ENCODE data around the gene NPEPL1. TPM values are rescaled to one million over a fixed set of nuclear protein-coding genes. Genes with fewer than 3 reads are reported as not detected.

The NPEPL1 gene
- total and polyA plus RNA-seq, 7 donors = 10.6 to 65.1 (median 26.5) TPM

- peak; percentile 61 for DNase-seq
- 92 to 94% methylated on average over 21 of the region's 21 CpGs for WGBS, 2 donors
- intact Hi-C loops (cut with DNase I) = no loop called here
Observed at GRCh38 chr20:58697201-58697866, 4.7 kb downstream of the NPEPL1 start.

DNA sequence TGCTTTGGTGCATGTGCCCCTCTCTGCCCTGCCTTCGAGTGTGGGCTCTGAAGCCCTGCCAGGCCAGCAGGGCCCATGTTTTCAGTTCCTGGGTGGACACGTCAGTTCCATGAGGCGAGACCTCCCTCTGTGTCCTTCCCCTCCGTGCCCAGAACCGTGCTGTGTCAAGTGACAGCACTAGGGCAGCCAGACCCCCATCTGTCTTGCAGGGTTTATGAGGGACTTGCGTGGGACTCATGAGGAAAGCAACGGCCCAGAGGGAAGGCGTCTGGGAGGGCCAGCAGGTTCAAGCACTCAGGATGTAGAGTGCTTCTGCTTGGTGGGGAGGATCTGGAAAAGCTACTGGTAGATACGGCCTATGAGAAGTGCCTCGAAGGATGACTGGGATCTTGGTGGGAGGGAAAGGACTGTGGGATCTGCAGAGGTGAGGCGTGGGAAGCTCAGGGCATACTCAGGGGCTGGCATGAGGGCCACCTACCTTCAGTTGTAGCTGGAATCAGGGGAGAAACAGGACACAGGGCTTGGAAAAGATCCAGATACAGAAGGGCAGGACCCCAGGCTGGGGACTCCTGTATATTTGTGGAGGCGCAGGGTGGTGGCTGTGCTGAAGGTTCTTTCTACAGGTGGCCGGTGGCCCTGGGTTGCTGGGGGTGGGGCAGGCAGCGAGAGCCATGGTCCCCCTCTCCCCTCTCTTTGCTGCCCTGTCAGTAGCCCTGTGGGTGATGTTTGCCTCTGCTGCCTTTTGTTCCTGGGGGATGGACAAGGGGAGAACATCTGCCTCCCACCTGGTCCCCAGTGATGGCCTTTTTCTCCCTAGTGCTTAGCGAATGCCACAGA is 5.5 kb downstream of the NPEPL1 start:
- H3K36me3 ChIP-seq = peaks cover 24 to 79% (median 38%) of the 10 kb centered on the region in 4 donors

More at GRCh38 chr20:58697201-58697866, 4.7 kb downstream of the NPEPL1 start:
- TF ChIP-seq POLR2A (IDR thresholded peaks at IDR 0.05) (no peak), EP300 (IDR thresholded peaks at IDR 0.05) (no peak), POLR2AphosphoS5 (IDR thresholded peaks at IDR 0.05) (no peak)
- TF ChIP-seq, protein P1, sequence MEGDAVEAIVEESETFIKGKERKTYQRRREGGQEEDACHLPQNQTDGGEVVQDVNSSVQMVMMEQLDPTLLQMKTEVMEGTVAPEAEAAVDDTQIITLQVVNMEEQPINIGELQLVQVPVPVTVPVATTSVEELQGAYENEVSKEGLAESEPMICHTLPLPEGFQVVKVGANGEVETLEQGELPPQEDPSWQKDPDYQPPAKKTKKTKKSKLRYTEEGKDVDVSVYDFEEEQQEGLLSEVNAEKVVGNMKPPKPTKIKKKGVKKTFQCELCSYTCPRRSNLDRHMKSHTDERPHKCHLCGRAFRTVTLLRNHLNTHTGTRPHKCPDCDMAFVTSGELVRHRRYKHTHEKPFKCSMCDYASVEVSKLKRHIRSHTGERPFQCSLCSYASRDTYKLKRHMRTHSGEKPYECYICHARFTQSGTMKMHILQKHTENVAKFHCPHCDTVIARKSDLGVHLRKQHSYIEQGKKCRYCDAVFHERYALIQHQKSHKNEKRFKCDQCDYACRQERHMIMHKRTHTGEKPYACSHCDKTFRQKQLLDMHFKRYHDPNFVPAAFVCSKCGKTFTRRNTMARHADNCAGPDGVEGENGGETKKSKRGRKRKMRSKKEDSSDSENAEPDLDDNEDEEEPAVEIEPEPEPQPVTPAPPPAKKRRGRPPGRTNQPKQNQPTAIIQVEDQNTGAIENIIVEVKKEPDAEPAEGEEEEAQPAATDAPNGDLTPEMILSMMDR (IDR thresholded peaks at IDR 0.05) = no peak
- H3K27ac ChIP-seq = no peak overlapping the region
- no peak overlapping the region for H3K4me3 ChIP-seq
- H3K9me3 ChIP-seq = no peaks in the 10 kb centered on the region
- peaks cover 24 to 71% (median 36%) of the 10 kb centered on the region in 4 donors for H3K36me3 ChIP-seq
- no peaks in the 10 kb centered on the region for H3K27me3 ChIP-seq
- H3K4me1 ChIP-seq = peaks cover 0 to 20% (median 19%) of the 10 kb centered on the region in 4 donors

GRCh38 chr20:58698741-58699622 is 6.4 kb downstream of the NPEPL1 start:
- WGBS, 2 donors = 88 to 90% methylated on average over 27 of the region's 27 CpGs
- TF ChIP-seq POLR2A (IDR thresholded peaks at IDR 0.05) (no peak), POLR2AphosphoS5 (IDR thresholded peaks at IDR 0.05) (no peak), EP300 (IDR thresholded peaks at IDR 0.05) (no peak)
- TF ChIP-seq, protein P1 (IDR thresholded peaks at IDR 0.05) = no peak
- no peaks in the 10 kb centered on the region for H3K9me3 ChIP-seq
- DNase-seq = peak; percentile 78
- intact Hi-C loops (cut with DNase I) = no loop called here
- H3K27me3 ChIP-seq = no peaks in the 10 kb centered on the region
- H3K4me3 ChIP-seq = no peak overlapping the region
- H3K36me3 ChIP-seq = peaks cover 31 to 88% (median 42%) of the 10 kb centered on the region in 4 donors
- peak overlapping the region; percentile 19 to 55 (median 42) for H3K27ac ChIP-seq
- peaks cover 0 to 9% (median 9%) of the 10 kb centered on the region in 4 donors for H3K4me1 ChIP-seq

More for the DNA sequence above, 5.5 kb downstream of the NPEPL1 start:
- Histone ChIP-seq H3K27ac (peak overlapping the region; percentile 14 to 55 (median 42)), H3K27me3 (no peaks in the 10 kb centered on the region), H3K9me3 (no peaks in the 10 kb centered on the region), H3K4me1 (peaks cover 0 to 18% (median 18%) of the 10 kb centered on the region in 4 donors), H3K4me3 (no peak overlapping the region)
- WGBS, 2 donors = 94 to 96% methylated on average over 15 of the region's 15 CpGs
- intact Hi-C loops (cut with DNase I) = no loop called here
- TF ChIP-seq, protein P1 (IDR thresholded peaks at IDR 0.05) = no peak
- TF ChIP-seq EP300 (IDR thresholded peaks at IDR 0.05) (no peak), POLR2AphosphoS5 (IDR thresholded peaks at IDR 0.05) (no peak), POLR2A (IDR thresholded peaks at IDR 0.05) (no peak)
- peak; percentile 60 for DNase-seq

GRCh38 chr20:58699623-58700107 is 7.1 kb downstream of the NPEPL1 start:
- H3K27me3 ChIP-seq = no peaks in the 10 kb centered on the region
- TF ChIP-seq POLR2AphosphoS5 (IDR thresholded peaks at IDR 0.05) (no peak), EP300 (IDR thresholded peaks at IDR 0.05) (no peak), POLR2A (IDR thresholded peaks at IDR 0.05) (no peak)
- TF ChIP-seq, protein P1 (IDR thresholded peaks at IDR 0.05) = no peak
- peaks cover 0 to 3% (median 2%) of the 10 kb centered on the region in 4 donors for H3K4me1 ChIP-seq
- DNase-seq = peak; percentile 60
- peaks cover 33 to 95% (median 46%) of the 10 kb centered on the region in 4 donors for H3K36me3 ChIP-seq
- no peak overlapping the region for H3K4me3 ChIP-seq
- 91 to 96% methylated on average over 9 of the region's 9 CpGs for WGBS, 2 donors
- no peaks in the 10 kb centered on the region for H3K9me3 ChIP-seq
- intact Hi-C loops (cut with DNase I) = no loop called here
- peak overlapping the region; percentile 19 to 55 (median 41) for H3K27ac ChIP-seq
